Muscle layer of colon (tissue), 2 donors: ENCODE measurements around the gene CD55.

ENCODE experiments used
- H3K27ac ChIP-seq: one replicate; pipeline ENCODE4 v1.7.0; 2013; ENCODE audit warnings: low read depth, mild to moderate bottlenecking, low read length, moderate library complexity
- H3K27me3 ChIP-seq, 2 donors: one replicate each; pipeline ENCODE4 v1.7.0; 2013; ENCODE audit warnings: low read length in 2 of 2, mild to moderate bottlenecking in 2 of 2; ENCODE audit not compliant: insufficient read depth in 2 of 2, control insufficient read depth in 1 of 2
- H3K36me3 ChIP-seq: one replicate; pipeline ENCODE4 v1.7.0; 2013; ENCODE audit warnings: mild to moderate bottlenecking, low read length; ENCODE audit not compliant: insufficient read depth
- H3K4me1 ChIP-seq: one replicate; pipeline ENCODE4 v1.7.0; 2013; ENCODE audit warnings: mild to moderate bottlenecking, low read length; ENCODE audit not compliant: insufficient read depth
- H3K4me3 ChIP-seq, 2 donors: one replicate each; pipeline ENCODE4 v1.7.0; 2013; ENCODE audit warnings: low read length in 2 of 2, low read depth in 1 of 2, mild to moderate bottlenecking in 1 of 2, moderate library complexity in 1 of 2
- H3K9ac ChIP-seq: one replicate; pipeline ENCODE4 v1.7.0; 2013; ENCODE audit warnings: low read length
- H3K9me3 ChIP-seq: one replicate; pipeline ENCODE4 v1.7.0; 2013; ENCODE audit warnings: mild to moderate bottlenecking, low read length
- donor health status: abdominal sarcoma.
- donor health status: Adenocarcinoma of cecum.

Gene CD55

DNA sequence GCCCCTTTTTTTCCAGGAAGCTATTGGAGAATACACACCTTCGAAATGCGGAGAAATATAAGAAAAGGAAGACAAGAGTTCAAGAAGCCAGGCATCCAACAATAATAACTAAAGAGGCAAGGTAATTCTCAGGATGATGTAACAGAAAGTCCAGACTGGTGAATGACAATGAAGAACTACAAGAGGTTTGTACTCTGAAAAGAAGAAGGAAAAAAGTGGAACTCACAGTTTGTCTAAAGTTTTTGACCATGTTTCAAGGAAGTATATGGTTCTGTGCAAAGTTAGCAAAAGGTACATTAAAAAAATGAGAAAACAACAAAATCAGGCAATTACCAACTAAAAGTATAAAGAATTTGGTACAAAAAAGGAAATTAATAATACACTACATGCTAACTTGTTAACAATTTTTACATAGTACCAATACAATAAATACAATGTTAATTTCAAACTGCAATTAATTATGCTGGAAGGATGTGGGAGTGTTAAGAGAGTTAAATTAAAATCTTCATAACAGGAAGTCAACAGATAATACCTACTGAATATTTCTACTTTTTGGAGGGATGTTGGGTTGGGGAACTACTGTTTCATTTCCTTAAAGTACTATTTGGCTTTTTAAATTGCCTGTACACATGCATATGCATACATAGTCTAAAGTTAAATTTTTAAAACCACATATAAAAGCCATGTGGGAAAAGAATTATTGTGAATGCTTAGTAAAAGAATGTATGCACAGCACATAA is 12.9 kb upstream of the CD55 start:
- Histone ChIP-seq H3K36me3 (no peaks in the 10 kb centered on the region), H3K9ac (no peak overlapping the region), H3K4me1 (peaks cover 9% of the 10 kb centered on the region), H3K4me3 (no peak overlapping the region), H3K9me3 (no peaks in the 10 kb centered on the region), H3K27me3 (no peaks in the 10 kb centered on the region), H3K27ac (no peak overlapping the region)

DNA sequence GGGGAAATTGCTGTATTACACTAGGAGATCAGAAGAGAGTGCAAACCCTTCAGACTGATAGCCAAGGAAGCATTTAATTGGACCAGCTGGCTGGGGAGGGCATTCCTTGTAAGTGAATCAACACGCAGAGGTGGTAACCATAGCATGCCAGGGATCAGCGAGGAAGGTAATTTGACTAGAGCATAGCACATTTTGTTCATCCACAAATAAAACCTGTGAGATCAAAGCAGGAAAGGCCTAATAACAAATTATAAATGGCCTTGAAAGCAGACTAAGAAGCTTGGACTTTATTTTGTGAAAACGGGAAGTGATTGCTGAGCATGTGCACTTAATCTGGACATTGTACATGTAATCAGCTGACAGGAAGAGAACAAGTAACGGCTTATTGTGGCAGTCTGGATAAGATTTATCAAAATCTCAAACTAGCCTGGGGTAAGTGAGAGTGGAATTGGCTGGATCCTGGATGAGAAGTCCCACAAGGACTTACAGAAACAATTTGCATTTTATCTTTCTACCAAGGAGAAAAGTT is 11.7 kb upstream of the CD55 start:
- H3K9ac ChIP-seq, result no peak overlapping the region
- peak overlapping the region in 1 of 2 donors; percentile 24 for H3K4me3 ChIP-seq
- H3K27ac ChIP-seq, result no peak overlapping the region
- H3K36me3 ChIP-seq, result no peaks in the 10 kb centered on the region
- no peaks in the 10 kb centered on the region for H3K27me3 ChIP-seq
- H3K4me1 ChIP-seq, result peaks cover 13% of the 10 kb centered on the region
- no peaks in the 10 kb centered on the region for H3K9me3 ChIP-seq

DNA sequence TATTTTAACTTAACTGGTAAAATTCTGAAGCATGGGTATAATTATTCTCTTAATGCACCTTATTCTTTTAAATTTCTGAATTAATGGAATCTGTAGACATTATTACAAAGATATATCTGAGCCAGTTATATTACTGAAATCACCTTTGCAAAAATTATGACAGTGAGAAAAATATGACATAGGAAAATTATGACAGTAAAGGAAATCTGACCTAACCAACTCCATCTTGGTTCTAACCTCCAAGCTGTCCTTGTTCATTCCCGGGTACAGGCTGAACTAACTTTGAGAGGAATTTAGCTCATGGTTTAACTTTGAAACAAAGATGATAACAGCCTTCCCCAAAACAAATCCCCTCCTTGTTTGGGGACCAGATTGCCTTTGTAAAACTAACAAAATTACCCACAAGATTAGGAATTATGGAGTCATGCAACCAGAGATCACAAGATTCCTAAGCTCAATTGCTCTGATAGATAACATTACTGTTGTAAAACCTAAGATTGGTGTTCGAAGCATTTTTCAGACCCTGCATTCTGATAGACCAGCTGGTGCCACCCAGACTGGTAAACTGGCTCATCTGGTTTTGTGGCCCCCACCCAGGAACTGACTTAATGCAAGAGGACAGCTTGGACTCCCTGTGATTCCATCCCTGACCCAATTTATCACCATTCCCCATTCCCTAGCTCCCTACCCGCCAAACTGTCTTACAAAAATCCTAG is 9.4 kb upstream of the CD55 start:
- Histone ChIP-seq H3K36me3 (no peaks in the 10 kb centered on the region), H3K9me3 (no peaks in the 10 kb centered on the region), H3K9ac (no peak overlapping the region), H3K4me1 (peaks cover 18% of the 10 kb centered on the region), H3K27me3 (no peaks in the 10 kb centered on the region), H3K27ac (no peak overlapping the region), H3K4me3 (no peak overlapping the region)

DNA sequence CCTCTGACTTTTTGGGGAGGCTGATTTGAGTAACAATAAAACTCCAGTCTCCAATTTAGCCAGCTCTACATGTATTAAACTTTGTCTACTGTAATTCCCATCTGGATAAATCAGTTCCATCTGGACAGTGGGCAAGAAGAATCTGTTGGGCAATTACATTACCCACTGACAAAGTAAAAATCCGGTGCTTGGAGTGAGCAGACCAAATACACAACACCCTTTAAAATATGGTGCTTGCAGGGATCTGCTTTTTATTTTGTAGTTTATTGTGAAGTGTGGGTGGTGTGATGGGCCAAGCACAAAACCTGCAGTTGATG is 8.9 kb upstream of the CD55 start:
- Histone ChIP-seq H3K27me3 (no peaks in the 10 kb centered on the region), H3K9ac (no peak overlapping the region), H3K27ac (no peak overlapping the region), H3K36me3 (no peaks in the 10 kb centered on the region), H3K9me3 (no peaks in the 10 kb centered on the region), H3K4me1 (peaks cover 18% of the 10 kb centered on the region), H3K4me3 (no peak overlapping the region)

DNA sequence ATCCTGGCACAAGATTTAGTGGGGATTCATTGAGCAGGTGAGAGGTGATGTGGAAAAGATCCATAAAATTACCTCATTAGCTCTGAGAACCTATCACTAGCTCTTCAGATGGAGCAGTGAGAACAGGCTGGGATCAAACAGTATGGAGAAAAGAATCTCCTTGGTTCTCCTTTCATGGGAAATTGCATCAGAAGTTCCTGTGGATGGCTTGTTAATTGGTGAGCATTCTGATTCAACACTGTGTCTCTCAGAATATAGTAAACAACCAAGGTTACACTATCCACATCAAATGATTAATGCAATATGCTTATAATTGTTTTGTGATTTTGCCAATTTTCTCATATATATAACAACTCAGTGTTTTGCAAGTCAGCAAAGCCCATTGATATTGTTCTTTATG is 8.3 kb upstream of the CD55 start:
- Histone ChIP-seq H3K27me3 (no peaks in the 10 kb centered on the region), H3K9me3 (no peaks in the 10 kb centered on the region), H3K9ac (no peak overlapping the region), H3K27ac (no peak overlapping the region), H3K36me3 (no peaks in the 10 kb centered on the region), H3K4me1 (peaks cover 18% of the 10 kb centered on the region), H3K4me3 (no peak overlapping the region)

DNA sequence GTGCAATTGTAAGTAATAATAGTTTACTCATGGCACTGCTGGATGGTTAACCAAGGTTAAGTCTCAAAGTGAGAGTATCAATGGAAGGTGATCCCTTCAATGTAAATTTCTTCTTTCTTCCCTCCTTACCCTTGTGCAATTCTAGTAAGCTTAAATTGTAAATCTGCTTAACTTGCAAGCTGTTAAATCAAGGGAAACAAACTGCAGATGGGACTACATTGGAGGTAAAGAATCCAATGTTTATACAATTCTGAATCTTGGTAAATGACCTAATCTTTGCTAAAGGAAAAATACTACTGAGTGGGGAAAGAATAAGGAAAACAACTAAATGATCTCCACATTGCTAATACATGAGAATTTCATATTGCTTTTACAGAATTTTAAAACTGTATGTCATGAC is 6.7 kb upstream of the CD55 start:
- no peaks in the 10 kb centered on the region for H3K9me3 ChIP-seq
- H3K36me3 ChIP-seq, result no peaks in the 10 kb centered on the region
- H3K27ac ChIP-seq, result no peak overlapping the region
- no peaks in the 10 kb centered on the region for H3K27me3 ChIP-seq
- no peak overlapping the region for H3K9ac ChIP-seq
- peaks cover 14% of the 10 kb centered on the region for H3K4me1 ChIP-seq
- H3K4me3 ChIP-seq, result no peak overlapping the region

DNA sequence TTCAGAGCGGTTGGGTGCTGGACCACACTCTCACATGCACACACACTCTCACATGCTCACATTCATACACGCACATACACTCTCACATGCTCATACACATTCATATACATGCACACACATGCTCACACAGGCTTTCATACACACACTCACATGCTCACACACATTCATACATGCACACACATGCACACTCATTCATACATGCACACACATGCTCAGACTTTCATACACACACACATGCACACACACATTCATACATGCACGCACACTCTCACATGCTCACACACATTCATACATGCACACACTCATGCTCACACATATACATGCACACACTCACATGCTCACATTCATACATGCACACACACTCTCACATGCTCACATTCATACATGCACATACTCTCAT is 6.0 kb upstream of the CD55 start:
- no peak overlapping the region for H3K27ac ChIP-seq
- H3K4me1 ChIP-seq, result peaks cover 9% of the 10 kb centered on the region
- H3K27me3 ChIP-seq, result no peaks in the 10 kb centered on the region
- H3K36me3 ChIP-seq, result no peaks in the 10 kb centered on the region
- H3K9me3 ChIP-seq, result no peaks in the 10 kb centered on the region
- no peak overlapping the region for H3K9ac ChIP-seq
- no peak overlapping the region for H3K4me3 ChIP-seq

DNA sequence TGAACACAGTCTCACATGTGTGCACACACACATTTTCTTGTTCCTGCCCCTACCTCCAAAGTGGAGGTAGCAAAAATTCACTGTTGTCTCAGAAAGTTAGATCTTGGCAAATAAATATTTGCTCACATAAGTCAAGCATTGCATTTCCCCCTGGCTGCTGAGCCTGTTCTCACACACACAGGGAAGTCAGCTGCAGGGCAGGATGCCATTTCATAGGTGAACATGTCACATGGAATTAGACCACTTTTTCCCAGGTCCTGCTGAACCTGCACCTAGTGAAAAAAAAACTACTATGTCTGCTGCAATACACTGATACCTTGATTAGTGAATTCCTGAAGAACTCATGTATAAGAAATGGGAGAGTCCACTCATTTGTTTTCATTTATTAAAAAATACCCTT is 5.3 kb upstream of the CD55 start:
- Histone ChIP-seq H3K27ac (no peak overlapping the region), H3K4me1 (peaks cover 14% of the 10 kb centered on the region)

DNA sequence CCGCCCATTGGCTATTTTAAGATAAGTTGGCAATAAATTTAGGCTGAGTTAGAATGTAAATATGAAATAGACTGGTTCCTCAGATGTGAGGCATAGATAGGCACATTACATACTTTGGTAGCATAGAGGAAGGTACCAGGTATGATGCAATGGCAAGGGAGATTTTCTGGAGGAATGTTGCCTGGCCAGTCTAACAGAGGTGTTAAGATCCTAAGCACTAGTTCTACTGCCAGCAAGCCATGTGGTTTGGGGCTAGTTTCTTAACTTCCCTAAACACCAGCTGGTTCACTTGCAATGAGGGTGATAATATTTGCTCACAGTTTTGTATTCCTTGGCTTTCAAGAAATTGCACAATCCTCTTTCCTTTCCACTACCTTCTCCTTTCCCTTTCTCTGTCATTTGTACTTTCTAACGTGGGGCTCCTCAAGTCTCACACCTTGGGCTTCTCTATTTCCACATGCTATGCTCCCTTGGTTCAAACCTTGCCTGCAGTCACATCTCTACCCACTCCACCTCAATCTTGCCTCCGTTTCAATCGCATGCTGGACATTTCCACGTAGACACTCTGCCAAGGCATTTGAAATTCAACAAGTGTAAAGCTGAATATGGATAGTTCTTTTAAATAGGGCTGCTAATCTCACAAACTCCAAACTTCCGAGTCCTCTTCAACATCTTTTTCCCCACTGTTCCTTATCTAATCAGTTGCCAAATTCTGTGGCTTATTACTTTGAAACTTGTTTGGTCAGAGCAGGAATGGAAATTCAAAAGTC is 4.7 kb upstream of the CD55 start:
- no peak overlapping the region for H3K9ac ChIP-seq
- H3K4me1 ChIP-seq, result peaks cover 14% of the 10 kb centered on the region
- H3K27ac ChIP-seq, result no peak overlapping the region
- no peaks in the 10 kb centered on the region for H3K27me3 ChIP-seq
- H3K4me3 ChIP-seq, result no peak overlapping the region
- H3K9me3 ChIP-seq, result no peaks in the 10 kb centered on the region
- H3K36me3 ChIP-seq, result no peaks in the 10 kb centered on the region

More for the DNA sequence above, 5.3 kb upstream of the CD55 start:
- H3K4me3 ChIP-seq, result no peak overlapping the region
- no peaks in the 10 kb centered on the region for H3K27me3 ChIP-seq
- H3K9ac ChIP-seq, result no peak overlapping the region
- no peaks in the 10 kb centered on the region for H3K36me3 ChIP-seq
- H3K9me3 ChIP-seq, result no peaks in the 10 kb centered on the region

DNA sequence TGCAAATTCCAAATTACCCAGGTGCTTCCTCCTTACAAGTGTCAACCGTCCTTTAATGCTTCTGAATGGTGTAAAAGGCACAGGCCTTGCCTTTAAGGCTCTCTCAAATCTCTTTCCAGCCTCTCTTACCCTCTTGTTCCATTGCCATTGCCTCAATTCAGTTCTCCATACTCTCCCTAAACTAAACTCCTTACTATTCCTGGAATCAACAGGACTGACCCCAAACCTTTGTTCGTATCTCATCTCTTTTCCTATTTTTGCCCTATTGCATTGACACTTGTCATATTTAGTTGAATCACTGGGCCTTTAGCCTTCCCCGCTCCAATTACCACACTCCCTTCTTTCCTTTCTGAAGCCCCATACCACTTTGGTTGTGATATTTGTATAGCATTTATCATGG is 3.9 kb upstream of the CD55 start:
- no peaks in the 10 kb centered on the region for H3K36me3 ChIP-seq
- H3K27me3 ChIP-seq, result no peaks in the 10 kb centered on the region
- H3K4me3 ChIP-seq, result no peak overlapping the region
- H3K27ac ChIP-seq, result no peak overlapping the region
- no peak overlapping the region for H3K9ac ChIP-seq
- H3K4me1 ChIP-seq, result peaks cover 18% of the 10 kb centered on the region
- no peaks in the 10 kb centered on the region for H3K9me3 ChIP-seq

DNA sequence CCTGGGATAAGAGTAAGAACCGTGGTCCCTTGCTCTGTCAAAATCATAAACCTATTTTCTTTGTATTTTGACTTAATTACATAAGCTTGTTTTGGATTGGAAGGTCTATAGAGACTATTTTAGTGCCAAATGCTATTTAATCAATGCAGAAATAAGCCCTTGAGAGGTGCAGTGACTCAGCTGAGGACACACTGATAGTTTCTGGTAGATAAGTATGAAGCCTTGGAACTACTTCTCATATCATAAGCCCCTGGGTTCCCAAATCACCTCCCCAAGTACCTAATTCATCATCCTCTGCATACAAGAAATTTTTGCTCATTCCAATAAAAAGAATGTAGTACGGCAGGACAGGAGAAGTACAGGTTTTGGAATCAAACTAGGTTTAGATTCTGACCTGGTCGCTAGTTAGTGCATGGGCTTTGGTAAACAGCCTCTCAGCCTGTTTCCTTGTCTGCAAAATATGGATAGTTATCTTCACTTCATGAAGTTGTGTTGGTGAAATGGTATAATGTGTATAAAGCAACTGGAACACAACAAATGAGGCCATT is 3.3 kb upstream of the CD55 start:
- Histone ChIP-seq H3K9ac (no peak overlapping the region), H3K27me3 (no peaks in the 10 kb centered on the region), H3K9me3 (no peaks in the 10 kb centered on the region), H3K36me3 (no peaks in the 10 kb centered on the region), H3K4me3 (no peak overlapping the region), H3K27ac (no peak overlapping the region), H3K4me1 (peaks cover 19% of the 10 kb centered on the region)
